Measurements from ENCODE around the gene NMB. TPM values are rescaled to one million over a fixed set of nuclear protein-coding genes. Genes with fewer than 3 reads are reported as not detected.

NMB gene
- total RNA-seq, 1 donor from 2014 or later = 9.0 TPM

DNA sequence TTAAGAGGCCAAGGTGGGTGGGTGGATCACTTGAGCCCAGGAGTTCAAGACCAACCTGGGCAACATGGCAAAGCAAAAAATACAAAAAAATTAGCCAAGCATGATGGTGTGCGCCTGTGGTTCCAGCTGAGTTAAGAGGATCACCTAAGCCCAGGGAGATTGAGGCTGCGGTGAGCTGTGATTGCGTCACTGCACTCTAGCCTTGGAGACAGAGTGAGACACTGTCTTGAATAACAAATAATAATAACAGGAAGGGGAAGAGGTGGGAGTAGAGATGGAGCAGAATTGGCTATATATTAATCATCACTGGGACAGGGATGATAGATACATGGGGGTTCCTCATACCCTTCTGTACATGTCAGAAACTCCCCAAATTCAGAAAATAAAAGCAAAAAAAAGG is 23.8 kb upstream of the NMB start:
- Histone ChIP-seq H3K4me1 (no peaks in the 10 kb centered on the region), H3K9me3 (no peaks in the 10 kb centered on the region), H3K36me3 (peaks cover 61% of the 10 kb centered on the region), H3K27ac (no peak overlapping the region), H3K4me3 (no peak overlapping the region), H3K27me3 (no peaks in the 10 kb centered on the region)
- intact Hi-C loops (cut with DNase I) = no loop called here
- ATAC-seq = peak; percentile 67
- TF ChIP-seq, protein P1, sequence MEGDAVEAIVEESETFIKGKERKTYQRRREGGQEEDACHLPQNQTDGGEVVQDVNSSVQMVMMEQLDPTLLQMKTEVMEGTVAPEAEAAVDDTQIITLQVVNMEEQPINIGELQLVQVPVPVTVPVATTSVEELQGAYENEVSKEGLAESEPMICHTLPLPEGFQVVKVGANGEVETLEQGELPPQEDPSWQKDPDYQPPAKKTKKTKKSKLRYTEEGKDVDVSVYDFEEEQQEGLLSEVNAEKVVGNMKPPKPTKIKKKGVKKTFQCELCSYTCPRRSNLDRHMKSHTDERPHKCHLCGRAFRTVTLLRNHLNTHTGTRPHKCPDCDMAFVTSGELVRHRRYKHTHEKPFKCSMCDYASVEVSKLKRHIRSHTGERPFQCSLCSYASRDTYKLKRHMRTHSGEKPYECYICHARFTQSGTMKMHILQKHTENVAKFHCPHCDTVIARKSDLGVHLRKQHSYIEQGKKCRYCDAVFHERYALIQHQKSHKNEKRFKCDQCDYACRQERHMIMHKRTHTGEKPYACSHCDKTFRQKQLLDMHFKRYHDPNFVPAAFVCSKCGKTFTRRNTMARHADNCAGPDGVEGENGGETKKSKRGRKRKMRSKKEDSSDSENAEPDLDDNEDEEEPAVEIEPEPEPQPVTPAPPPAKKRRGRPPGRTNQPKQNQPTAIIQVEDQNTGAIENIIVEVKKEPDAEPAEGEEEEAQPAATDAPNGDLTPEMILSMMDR (IDR thresholded peaks at IDR 0.05) = no peak
- no peak for DNase-seq

DNA sequence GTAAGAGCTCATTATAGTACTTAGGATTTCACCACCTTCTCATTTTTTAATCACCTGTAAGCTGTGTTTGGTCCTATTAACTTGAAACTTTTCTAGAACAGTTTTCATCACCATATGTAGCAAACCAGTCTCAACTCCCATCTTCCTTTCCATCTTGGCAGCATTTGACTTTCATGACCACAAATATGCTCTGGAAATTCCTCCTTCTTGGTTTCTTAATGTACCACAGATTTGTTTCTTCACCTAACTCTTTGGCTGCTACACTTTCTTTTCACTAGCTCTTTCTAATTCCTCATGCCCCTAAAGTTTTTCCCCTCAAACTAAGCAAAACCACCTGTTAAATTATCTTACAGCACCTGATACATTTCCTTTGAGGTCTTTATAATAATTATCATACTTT is 13.2 kb upstream of the NMB start:
- Histone ChIP-seq H3K4me1 (no peaks in the 10 kb centered on the region), H3K4me3 (no peak overlapping the region), H3K36me3 (peaks cover 64% of the 10 kb centered on the region), H3K27me3 (no peaks in the 10 kb centered on the region), H3K9me3 (no peaks in the 10 kb centered on the region), H3K27ac (no peak overlapping the region)
- DNase-seq (no peak), ATAC-seq (no peak)
- TF ChIP-seq, protein P1 (IDR thresholded peaks at IDR 0.05) = no peak
- intact Hi-C loops (cut with DNase I) = no loop called here

DNA sequence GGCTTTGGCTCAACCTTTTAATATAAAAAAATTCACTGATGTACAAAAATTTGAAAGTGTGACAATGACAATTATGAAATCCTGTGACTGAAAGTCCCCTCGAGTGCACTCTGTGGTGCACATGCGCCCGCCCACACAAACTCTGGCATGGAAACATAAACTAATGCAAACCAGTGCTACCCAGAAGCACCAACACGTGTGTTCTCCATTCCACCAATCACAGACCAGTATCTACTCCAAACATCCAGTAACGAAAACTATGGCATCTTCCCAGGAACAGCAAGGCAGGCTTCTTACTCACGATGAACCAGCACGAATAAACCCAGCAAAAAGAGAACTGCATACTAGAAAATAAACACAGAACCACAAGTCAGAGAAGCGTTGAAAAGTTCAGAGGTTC is 11.7 kb upstream of the NMB start:
- H3K27ac ChIP-seq = no peak overlapping the region
- H3K4me3 ChIP-seq = no peak overlapping the region
- H3K9me3 ChIP-seq = no peaks in the 10 kb centered on the region
- H3K36me3 ChIP-seq = peaks cover 60% of the 10 kb centered on the region
- ATAC-seq = no peak
- TF ChIP-seq, protein P1 (IDR thresholded peaks at IDR 0.05) = no peak
- intact Hi-C loops (cut with DNase I) = no loop called here
- DNase-seq = no peak
- H3K27me3 ChIP-seq = no peaks in the 10 kb centered on the region
- no peaks in the 10 kb centered on the region for H3K4me1 ChIP-seq

DNA sequence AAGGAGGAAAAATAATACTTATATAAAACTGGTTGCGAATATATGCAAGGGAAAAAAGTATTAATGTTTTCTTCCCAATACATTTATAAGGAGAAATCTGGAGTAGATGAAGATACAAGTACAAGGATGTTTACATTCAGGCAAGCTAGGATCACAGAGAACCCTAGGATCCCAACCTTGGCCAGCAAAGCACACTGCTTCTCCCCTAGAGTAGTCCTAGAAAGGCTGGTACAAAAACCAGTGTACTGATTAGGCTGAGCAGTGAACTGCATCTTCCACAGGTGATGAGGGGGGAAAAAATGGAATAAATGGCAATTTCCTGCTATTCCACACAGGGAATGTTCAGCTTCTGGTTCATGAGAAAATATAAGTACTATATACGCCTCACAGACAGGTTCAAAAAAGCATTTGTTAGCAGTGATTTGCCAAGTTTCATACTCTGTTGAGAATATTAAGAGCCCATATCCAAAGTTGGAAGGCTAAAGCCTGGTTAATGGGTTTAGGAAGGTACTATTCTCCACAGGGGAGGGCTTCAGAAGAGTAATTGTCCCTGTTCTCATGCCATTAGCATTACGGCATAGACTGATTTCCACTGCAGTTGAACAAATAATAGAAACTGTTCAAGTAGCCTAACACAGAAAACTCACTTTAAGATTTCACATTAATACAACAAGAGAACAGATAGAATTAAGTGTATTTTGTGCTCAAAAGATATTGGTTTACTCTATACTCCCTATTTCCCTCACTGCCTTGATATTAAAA is 10.4 kb upstream of the NMB start:
- H3K4me3 ChIP-seq = no peak overlapping the region
- no peak for ATAC-seq
- no peak for DNase-seq
- no peak overlapping the region for H3K27ac ChIP-seq
- H3K36me3 ChIP-seq = peaks cover 49% of the 10 kb centered on the region
- H3K27me3 ChIP-seq = no peaks in the 10 kb centered on the region
- intact Hi-C loops (cut with DNase I) = no loop called here
- TF ChIP-seq, protein P1 (IDR thresholded peaks at IDR 0.05) = no peak
- no peaks in the 10 kb centered on the region for H3K4me1 ChIP-seq
- H3K9me3 ChIP-seq = no peaks in the 10 kb centered on the region

DNA sequence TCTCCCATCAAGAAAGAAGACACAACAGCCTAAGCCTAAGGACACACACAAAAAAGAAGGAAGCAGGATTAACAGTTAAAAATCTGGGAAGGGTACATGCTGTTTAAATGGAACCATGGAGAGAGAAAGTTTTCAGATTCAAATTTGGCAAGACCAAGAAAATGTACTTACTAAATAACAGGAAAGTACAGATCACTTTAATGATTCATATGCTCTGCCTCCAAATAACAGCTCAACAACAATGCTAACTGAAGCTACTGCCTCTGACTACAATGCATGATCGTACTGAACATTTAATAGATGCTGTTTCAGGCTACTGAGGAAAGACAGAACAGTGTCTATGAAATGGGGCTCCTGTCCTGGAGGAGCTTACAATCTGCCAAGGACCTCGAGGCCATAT is 8.4 kb upstream of the NMB start:
- no peaks in the 10 kb centered on the region for H3K27me3 ChIP-seq
- TF ChIP-seq, protein P1 (IDR thresholded peaks at IDR 0.05) = no peak
- no peak for DNase-seq
- peaks cover 49% of the 10 kb centered on the region for H3K36me3 ChIP-seq
- no peaks in the 10 kb centered on the region for H3K4me1 ChIP-seq
- ATAC-seq = no peak
- intact Hi-C loops (cut with DNase I) = no loop called here
- H3K27ac ChIP-seq = no peak overlapping the region
- no peaks in the 10 kb centered on the region for H3K9me3 ChIP-seq
- H3K4me3 ChIP-seq = no peak overlapping the region
